Measurements from ENCODE around the gene TTC29. TPM values are rescaled to one million over a fixed set of nuclear protein-coding genes. Genes with fewer than 3 reads are reported as not detected.

The TTC29 gene
- total RNA-seq, 4 donors from 2014 or later = not detected

DNA sequence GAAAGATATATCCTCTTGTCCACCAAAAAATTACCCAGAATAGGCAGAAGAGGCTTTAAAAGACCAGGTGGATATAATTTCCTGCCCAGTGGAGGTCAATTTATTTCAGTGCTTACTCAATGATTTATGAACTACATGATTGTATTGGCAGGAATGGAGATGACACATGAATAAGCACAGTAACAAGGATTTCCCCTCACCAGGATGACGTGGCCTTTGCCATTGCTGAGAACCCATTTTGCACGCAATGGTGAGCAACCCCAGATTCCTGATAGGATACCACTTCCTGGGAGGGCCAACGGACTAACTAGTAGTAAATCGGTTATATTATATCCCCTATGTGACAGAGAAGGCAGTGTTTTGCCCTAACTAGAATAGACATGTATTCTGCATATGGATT lies 11.6 kb upstream of the TTC29 start:
- no peak overlapping the region for H3K4me3 ChIP-seq
- DNase-seq = no peak
- H3K27me3 ChIP-seq = peaks cover 0 to 17% (median 0%) of the 10 kb centered on the region in 4 donors
- 50 to 60% methylated on average over 4 of the region's 4 CpGs for WGBS, 2 donors
- no peak overlapping the region for H3K27ac ChIP-seq
- no peaks in the 10 kb centered on the region for H3K4me1 ChIP-seq
- no peaks in the 10 kb centered on the region for H3K9me3 ChIP-seq
- no peak for TF ChIP-seq POLR2A (IDR thresholded peaks at IDR 0.05)
- no peak for TF ChIP-seq CTCF (IDR thresholded peaks at IDR 0.05)
- H3K36me3 ChIP-seq = no peaks in the 10 kb centered on the region
- intact Hi-C loops (cut with DNase I) = no loop called here

DNA sequence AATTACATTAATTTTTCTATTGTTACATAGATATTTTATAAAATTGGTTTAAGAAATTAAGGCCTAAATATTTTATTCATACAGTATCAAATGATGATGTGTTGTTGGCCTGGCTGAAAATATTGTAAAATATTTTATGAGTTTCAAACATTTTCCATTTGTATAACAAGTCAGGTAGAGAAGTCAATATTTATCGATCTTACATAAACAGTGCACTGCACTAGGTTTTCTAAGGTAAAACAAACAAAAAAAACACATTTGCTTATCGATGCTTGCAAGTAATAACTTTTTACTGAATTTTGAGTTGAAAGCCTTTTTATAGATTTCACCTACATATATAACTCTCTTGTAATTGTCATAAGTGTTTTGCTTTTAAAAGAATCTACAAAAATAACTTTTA lies 7.2 kb upstream of the TTC29 start:
- no peak for TF ChIP-seq CTCF (IDR thresholded peaks at IDR 0.05)
- TF ChIP-seq POLR2A (IDR thresholded peaks at IDR 0.05) = no peak
- no peak for DNase-seq
- no peaks in the 10 kb centered on the region for H3K36me3 ChIP-seq
- peaks cover 0 to 45% (median 0%) of the 10 kb centered on the region in 4 donors for H3K27me3 ChIP-seq
- no peak overlapping the region for H3K4me3 ChIP-seq
- WGBS, 2 donors = 59 to 71% methylated on average over 2 of the region's 2 CpGs
- H3K9me3 ChIP-seq = no peaks in the 10 kb centered on the region
- H3K27ac ChIP-seq = no peak overlapping the region
- H3K4me1 ChIP-seq = no peaks in the 10 kb centered on the region
- intact Hi-C loops (cut with DNase I) = no loop called here

- TF ChIP-seq CTCF (IDR thresholded peaks at IDR 0.05) = no peak
- TF ChIP-seq POLR2A (IDR thresholded peaks at IDR 0.05) = no peak
- H3K27me3 ChIP-seq = peaks cover 0 to 47% (median 0%) of the 10 kb centered on the region in 4 donors
- no peak overlapping the region for H3K27ac ChIP-seq
- no peaks in the 10 kb centered on the region for H3K9me3 ChIP-seq
- H3K36me3 ChIP-seq = no peaks in the 10 kb centered on the region
- peaks cover 5 to 21% (median 6%) of the 10 kb centered on the region in 3 donors for H3K4me1 ChIP-seq
- intact Hi-C loops (cut with DNase I) = no loop called here
- H3K4me3 ChIP-seq = no peak overlapping the region
- DNase-seq = no peak
Observed at GRCh38 chr4:146949559-146949958, 3.9 kb upstream of the TTC29 start.

- DNase-seq = no peak
- Histone ChIP-seq H3K36me3 (no peaks in the 10 kb centered on the region), H3K9me3 (no peaks in the 10 kb centered on the region), H3K4me3 (no peak overlapping the region), H3K27me3 (peaks cover 0 to 10% (median 0%) of the 10 kb centered on the region in 4 donors), H3K27ac (no peak overlapping the region), H3K4me1 (peaks cover 5 to 21% (median 6%) of the 10 kb centered on the region in 3 donors)
- intact Hi-C loops (cut with DNase I) = no loop called here
- TF ChIP-seq POLR2A (IDR thresholded peaks at IDR 0.05) = no peak
- no peak for TF ChIP-seq CTCF (IDR thresholded peaks at IDR 0.05)
- WGBS, 2 donors = 43 to 66% methylated on average over 1 to 3 of the region's 3 CpGs
Observed at GRCh38 chr4:146943691-146944375, 1.8 kb downstream of the TTC29 start.

DNA sequence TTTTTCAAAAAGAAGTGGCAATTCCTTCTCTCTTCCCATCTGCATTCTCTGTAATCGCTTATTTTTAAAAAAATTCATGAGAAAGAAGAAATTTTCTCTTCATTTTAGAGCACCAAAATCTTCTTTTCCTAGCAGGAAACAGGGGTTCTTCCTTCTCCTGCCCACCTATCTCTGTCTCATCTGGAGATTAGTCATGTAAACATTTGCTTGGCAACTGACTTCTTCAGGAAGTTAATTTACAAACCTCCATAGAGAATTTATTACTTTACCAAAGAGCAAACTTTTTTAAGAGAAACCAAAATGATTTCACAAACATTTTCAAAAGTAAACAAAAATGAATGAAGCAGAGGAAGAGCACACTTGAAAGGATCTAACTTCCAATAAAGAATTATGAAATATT lies 13.5 kb downstream of the TTC29 start:
- no peaks in the 10 kb centered on the region for H3K9me3 ChIP-seq
- H3K27ac ChIP-seq = no peak overlapping the region
- no peak overlapping the region for H3K4me3 ChIP-seq
- no peak for TF ChIP-seq CTCF (IDR thresholded peaks at IDR 0.05)
- no peak for TF ChIP-seq POLR2A (IDR thresholded peaks at IDR 0.05)
- no peak for DNase-seq
- intact Hi-C loops (cut with DNase I) = no loop called here
- no peaks in the 10 kb centered on the region for H3K36me3 ChIP-seq
- H3K27me3 ChIP-seq = no peaks in the 10 kb centered on the region
- WGBS, 2 donors = 61 to 81% methylated on average over 1 of the region's 1 CpG
- H3K4me1 ChIP-seq = no peaks in the 10 kb centered on the region

All from esophagus squamous epithelium (tissue), 5 donors.